ENCODE measurements around the gene PAPSS1.

- no peak for TF ChIP-seq CTCF (IDR thresholded peaks at IDR 0.05)
- TF ChIP-seq POLR2A (IDR thresholded peaks at IDR 0.05) = no peak
- no peak for TF ChIP-seq POLR2AphosphoS5 (IDR thresholded peaks at IDR 0.05)
Measured at GRCh38 chr4:107618656-107619055, 101.4 kb downstream of the PAPSS1 start.
